ENCODE data around the gene NPAS1. TPM values are rescaled to one million over a fixed set of nuclear protein-coding genes. Genes with fewer than 3 reads are reported as not detected.

Gene NPAS1
- total and polyA plus RNA-seq, 2 of the 13 experiments (the other 11 are each of a cell fraction or from before 2014, with no cell fraction given): 0.35 to 2.9 TPM

DNA sequence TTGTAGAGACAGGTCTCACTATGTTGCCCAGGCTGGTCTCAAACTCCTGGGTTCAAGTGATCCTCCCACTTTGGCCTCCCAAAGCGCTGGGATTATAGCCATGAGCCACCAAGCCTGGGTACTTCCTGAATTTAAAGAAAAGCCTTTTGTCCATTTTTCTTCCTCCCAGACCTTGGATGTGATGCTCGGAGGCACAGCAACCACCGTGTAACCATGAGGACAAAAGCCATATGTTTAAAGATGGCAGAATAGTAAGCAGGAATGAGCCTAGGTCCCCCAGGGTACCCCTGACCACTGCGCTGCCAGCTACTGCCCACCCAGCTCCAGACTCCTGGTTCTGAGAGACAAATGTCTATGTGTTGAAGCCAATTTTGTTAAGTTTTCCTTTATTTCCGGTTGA lies 62.9 kb downstream of the NPAS1 start (continued):
- TF ChIP-seq, protein P1, sequence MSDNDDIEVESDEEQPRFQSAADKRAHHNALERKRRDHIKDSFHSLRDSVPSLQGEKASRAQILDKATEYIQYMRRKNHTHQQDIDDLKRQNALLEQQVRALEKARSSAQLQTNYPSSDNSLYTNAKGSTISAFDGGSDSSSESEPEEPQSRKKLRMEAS (IDR thresholded peaks at IDR 0.05): no peak
- TF ChIP-seq ZNF619 (CRISPR knock-in tag; IDR thresholded peaks at IDR 0.05): no peak

DNA sequence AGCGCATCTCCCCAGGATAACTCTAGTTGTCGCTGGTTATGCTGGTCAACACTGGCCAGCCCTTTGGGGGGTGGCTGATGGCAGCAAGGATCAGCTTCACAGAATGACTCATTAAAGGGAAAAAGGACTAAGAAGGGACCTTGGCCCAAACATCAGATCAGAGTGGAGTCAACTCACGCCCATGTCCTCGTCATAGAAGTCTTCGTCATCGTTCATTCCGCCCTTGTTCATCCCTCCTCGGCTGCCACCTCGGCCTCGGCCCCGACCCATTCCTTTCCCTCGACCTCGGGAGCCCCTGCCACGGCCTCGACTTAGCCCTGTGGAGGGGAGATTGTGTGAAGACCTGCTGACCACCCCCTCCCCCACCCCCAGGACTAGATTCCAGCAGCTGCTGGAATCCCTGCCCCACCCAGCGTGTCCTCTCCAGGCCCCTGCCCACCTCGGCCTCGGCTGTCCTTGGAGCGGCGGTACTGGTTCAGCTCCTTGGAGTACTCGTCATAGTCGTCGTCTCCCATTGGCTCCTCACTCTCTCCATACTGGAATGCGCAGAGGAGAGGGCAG lies 65.3 kb downstream of the NPAS1 start:
- Histone ChIP-seq H3K27me3 (ENCODE audit: control insufficient read depth in 1 of 2, insufficient read depth in 2 of 2, low read length in 2 of 2) (no peaks in the 10 kb centered on the region), H3K4me3 (replicated peaks in 1 of 3; ENCODE audit: insufficient read depth in 1 of 3, low read depth in 2 of 3, low read length in 3 of 3) (no peak overlapping the region), H3K36me3 (replicated peaks in 1 of 2; ENCODE audit: control insufficient read depth in 1 of 2, insufficient read depth in 2 of 2, low read length in 2 of 2) (peaks cover 17 to 79% of the 10 kb centered on the region in 2 experiments), H3K4me2 (ENCODE audit: low read depth, low read length) (no peak overlapping the region), H3K4me1 (ENCODE audit: insufficient read depth, low read length) (peaks cover under 1% of the 10 kb centered on the region), H4K20me1 (ENCODE audit: insufficient read depth, low read length) (no peaks in the 10 kb centered on the region), H3K27ac (ENCODE audit: extremely low read length, insufficient read depth, low read length) (no peak overlapping the region), H3K79me2 (ENCODE audit: insufficient read depth, low read length) (no peaks in the 10 kb centered on the region), H3K9me3 (ENCODE audit: low read length) (no peaks in the 10 kb centered on the region), H2AFZ (ENCODE audit: low read length) (no peak overlapping the region), H3K9ac (ENCODE audit: insufficient read depth, low read depth, low read length) (no peak overlapping the region)
- no peak for ATAC-seq
- DNase-seq (ENCODE audit: low spot score): no peak
- POLR2A ChIA-PET: interaction anchor here (6.4 kb wide), 1 partner anchor 11 kb away, joined by 46 read pairs; no protein-coding TSS in a partner anchor
- FAIRE-seq: no peak
- TF ChIP-seq CBFB (CRISPR knock-in tag; IDR thresholded peaks at IDR 0.05) (no peak), ZNF12 (CRISPR knock-in tag; IDR thresholded peaks at IDR 0.05) (no peak), SMYD3 (CRISPR knock-in tag; IDR thresholded peaks at IDR 0.05) (no peak), ZSCAN12 (CRISPR knock-in tag; IDR thresholded peaks at IDR 0.05) (no peak), SP5 (CRISPR knock-in tag; IDR thresholded peaks at IDR 0.05; ENCODE audit: borderline replicate concordance, low read depth) (no peak)
- intact Hi-C loops (cut with micrococcal nuclease; ENCODE audit: unreplicated experiment): no loop called here
- no TSS peak for BruUV-seq (replicated peaks)
- in situ Hi-C loops (cut with HindIII; ENCODE audit: extremely low pct_ligation_motif_present, low pct_unique_long_range_greater_than_20kb): no loop called here
- CTCF ChIA-PET (ENCODE audit: low intra/inter-chr PET ratio, low total read pairs): no interaction called here
- WGBS (ENCODE audit: low lambda C conversion rate): 95% methylated on average over 23 of the region's 24 CpGs

DNA sequence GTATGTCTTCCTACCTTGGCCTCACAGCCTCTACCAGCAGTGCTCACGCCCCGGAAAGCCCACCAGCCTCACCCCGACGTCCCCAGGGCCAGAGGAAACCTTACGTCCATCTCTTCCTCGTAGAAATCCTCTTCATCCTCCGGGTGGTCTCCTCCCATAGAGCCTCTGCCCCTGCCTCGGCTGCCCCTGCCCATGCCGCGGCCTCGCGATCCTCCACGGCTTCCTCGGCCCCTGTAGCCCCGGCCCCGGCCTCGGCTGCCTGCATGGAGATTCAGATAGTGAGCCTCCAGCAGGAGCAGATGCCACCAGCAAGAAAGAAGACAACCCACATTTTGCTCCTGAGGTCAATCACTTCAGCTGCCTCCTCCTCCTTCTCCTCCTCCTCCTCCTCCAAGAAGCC lies 66.6 kb downstream of the NPAS1 start:
- no peaks in the 10 kb centered on the region for H4K20me1 ChIP-seq (ENCODE audit: insufficient read depth, low read length)
- no peaks in the 10 kb centered on the region for H3K4me1 ChIP-seq (ENCODE audit: insufficient read depth, low read length)
- H3K9me3 ChIP-seq (ENCODE audit: low read length): no peaks in the 10 kb centered on the region
- H3K9ac ChIP-seq (ENCODE audit: insufficient read depth, low read depth, low read length): no peak overlapping the region
- in situ Hi-C loops (cut with HindIII; ENCODE audit: extremely low pct_ligation_motif_present, low pct_unique_long_range_greater_than_20kb): no loop called here
- no peak overlapping the region for H2AFZ ChIP-seq (ENCODE audit: low read length)
- ChIA-PET CTCF (ENCODE audit: low intra/inter-chr PET ratio, low total read pairs) (no interaction called here), POLR2A (interaction anchor here (1.6 kb wide), 1 partner anchor 9 kb away, joined by 3 read pairs; no protein-coding TSS in a partner anchor)
- 98% methylated on average over 17 of the region's 17 CpGs for WGBS (ENCODE audit: low lambda C conversion rate)
- no peak overlapping the region for H3K4me2 ChIP-seq (ENCODE audit: low read depth, low read length)
- DNase-seq (ENCODE audit: low spot score) (no peak), FAIRE-seq (no peak), ATAC-seq (no peak)
- no peak overlapping the region for H3K27ac ChIP-seq (ENCODE audit: extremely low read length, insufficient read depth, low read length)
- H3K79me2 ChIP-seq (ENCODE audit: insufficient read depth, low read length): no peaks in the 10 kb centered on the region
- no peaks in the 10 kb centered on the region for H3K27me3 ChIP-seq (ENCODE audit: control insufficient read depth in 1 of 2, insufficient read depth in 2 of 2, low read length in 2 of 2)
- BruUV-seq (replicated peaks): no TSS peak
- H3K4me3 ChIP-seq (replicated peaks in 1 of 3; ENCODE audit: insufficient read depth in 1 of 3, low read depth in 2 of 3, low read length in 3 of 3): no peak overlapping the region
- peaks cover 17 to 80% of the 10 kb centered on the region in 2 experiments for H3K36me3 ChIP-seq (replicated peaks in 1 of 2; ENCODE audit: control insufficient read depth in 1 of 2, insufficient read depth in 2 of 2, low read length in 2 of 2)
- intact Hi-C loops (cut with micrococcal nuclease; ENCODE audit: unreplicated experiment): no loop called here
- TF ChIP-seq AGO2 (optimal IDR thresholded peaks at IDR 0.05; ENCODE audit: low read depth, low read length) (peak; percentile 59), GZF1 (CRISPR knock-in tag; IDR thresholded peaks at IDR 0.05) (no peak), RBFOX2 (IDR thresholded peaks at IDR 0.05; ENCODE audit: low read depth, low read length) (0 out of 2 replicates have a peak, but pooled peaks have one; percentile 28)
